ENCODE data around the gene DNAJC17. TPM values are rescaled to one million over a fixed set of nuclear protein-coding genes. Genes with fewer than 3 reads are reported as not detected.

The DNAJC17 gene
- total and polyA plus RNA-seq, 12 donors = 27.4 to 174 (median 42.6) TPM

DNA sequence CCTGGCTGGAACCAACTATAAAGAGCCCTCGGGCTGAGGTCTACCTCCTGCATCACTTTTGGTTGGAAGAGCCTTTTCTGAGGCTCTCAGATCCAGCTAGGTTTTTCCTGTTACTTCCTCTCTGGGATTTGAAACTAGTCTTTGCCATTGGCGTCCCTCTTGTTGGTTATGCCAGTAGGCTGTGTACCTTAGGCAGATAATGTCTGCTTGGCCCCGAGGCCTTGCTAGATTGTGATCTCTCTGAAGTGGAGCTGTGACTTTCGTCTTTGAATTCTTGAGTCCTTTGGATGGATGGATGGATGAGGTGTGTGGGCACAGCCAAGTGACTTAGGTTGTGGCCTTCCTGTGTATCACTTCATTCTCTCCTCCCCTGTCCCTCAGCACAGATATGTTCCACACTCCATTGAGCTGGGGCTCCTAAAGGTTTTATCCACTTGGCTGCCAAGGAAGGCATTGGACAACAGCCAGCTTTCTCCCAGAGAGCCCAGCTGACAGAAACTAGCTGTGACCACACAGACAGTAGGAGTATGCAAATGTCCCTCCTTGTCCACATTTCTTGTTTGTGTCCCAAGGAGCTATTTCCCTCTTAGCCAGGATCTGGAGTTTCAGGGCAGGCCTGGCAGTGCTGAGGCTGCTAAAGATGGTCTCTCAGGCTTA is 7.9 kb upstream of the DNAJC17 start:
- H3K4me3 ChIP-seq = no peak overlapping the region
- no peaks in the 10 kb centered on the region for H3K4me1 ChIP-seq (replicated peaks in 1 of 2)
- intact Hi-C loops (cut with DNase I) = no loop called here
- TF ChIP-seq POLR2A (IDR thresholded peaks at IDR 0.05) = no peak
- TF ChIP-seq, protein P1, sequence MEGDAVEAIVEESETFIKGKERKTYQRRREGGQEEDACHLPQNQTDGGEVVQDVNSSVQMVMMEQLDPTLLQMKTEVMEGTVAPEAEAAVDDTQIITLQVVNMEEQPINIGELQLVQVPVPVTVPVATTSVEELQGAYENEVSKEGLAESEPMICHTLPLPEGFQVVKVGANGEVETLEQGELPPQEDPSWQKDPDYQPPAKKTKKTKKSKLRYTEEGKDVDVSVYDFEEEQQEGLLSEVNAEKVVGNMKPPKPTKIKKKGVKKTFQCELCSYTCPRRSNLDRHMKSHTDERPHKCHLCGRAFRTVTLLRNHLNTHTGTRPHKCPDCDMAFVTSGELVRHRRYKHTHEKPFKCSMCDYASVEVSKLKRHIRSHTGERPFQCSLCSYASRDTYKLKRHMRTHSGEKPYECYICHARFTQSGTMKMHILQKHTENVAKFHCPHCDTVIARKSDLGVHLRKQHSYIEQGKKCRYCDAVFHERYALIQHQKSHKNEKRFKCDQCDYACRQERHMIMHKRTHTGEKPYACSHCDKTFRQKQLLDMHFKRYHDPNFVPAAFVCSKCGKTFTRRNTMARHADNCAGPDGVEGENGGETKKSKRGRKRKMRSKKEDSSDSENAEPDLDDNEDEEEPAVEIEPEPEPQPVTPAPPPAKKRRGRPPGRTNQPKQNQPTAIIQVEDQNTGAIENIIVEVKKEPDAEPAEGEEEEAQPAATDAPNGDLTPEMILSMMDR (IDR thresholded peaks at IDR 0.05) = no peak
- peak in 5 of 7 donors; percentile 43 to 67 (median 57) for DNase-seq
- 84 to 95% (median 93%) methylated on average over 4 of the region's 4 CpGs for WGBS, 4 donors
- no peaks in the 10 kb centered on the region for H3K27me3 ChIP-seq
- no peak overlapping the region for H3K27ac ChIP-seq
- peaks cover 0 to 21% of the 10 kb centered on the region in 2 donors for H3K36me3 ChIP-seq (replicated peaks in 1 of 2)
- no peaks in the 10 kb centered on the region for H3K9me3 ChIP-seq (replicated peaks in 1 of 3)

DNA sequence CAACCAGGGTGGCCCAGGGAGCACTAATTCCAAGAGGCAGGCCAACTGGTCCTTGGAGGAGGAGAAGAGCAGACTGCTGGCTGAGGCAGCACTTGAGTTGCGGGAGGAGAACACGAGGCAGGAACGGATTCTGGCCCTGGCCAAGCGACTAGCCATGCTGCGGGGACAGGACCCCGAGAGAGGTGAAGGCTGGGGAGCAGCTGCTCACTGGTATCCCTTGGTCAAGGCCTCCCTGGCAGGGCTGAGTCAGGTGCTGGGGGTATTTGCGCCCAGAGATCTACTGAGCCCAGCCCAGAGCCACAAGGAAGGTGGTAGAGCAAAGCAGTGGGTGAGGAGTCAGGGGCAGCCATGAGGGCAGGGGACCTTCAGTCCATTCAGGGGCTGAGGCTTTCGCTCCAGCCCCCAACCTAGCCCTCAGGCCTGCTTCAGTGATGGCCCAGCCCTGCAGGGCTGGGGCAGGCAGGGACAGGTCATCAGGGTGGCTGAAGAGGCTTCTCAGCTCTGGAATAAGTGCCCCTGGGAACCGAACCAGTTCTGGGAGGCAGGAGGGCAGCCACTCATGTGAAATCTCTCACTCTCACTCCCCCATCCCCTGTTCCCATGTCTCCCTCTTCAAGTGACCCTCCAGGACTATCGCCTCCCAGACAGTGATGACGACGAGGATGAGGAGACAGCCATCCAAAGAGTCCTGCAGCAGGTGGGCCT is 5.6 kb upstream of the DNAJC17 start:
- Histone ChIP-seq H3K36me3 (replicated peaks in 1 of 2) (peaks cover 0 to 21% of the 10 kb centered on the region in 2 donors), H3K9me3 (replicated peaks in 1 of 3) (no peaks in the 10 kb centered on the region), H3K27ac (no peak overlapping the region), H3K4me1 (replicated peaks in 1 of 2) (peaks cover 5 to 10% of the 10 kb centered on the region in 2 donors), H3K4me3 (no peak overlapping the region), H3K27me3 (no peaks in the 10 kb centered on the region)
- 93 to 95% (median 94%) methylated on average over 7 to 12 of the region's 12 CpGs for WGBS, 4 donors
- no peak for DNase-seq
- intact Hi-C loops (cut with DNase I) = no loop called here
- TF ChIP-seq, protein P1 (IDR thresholded peaks at IDR 0.05) = no peak
- no peak for TF ChIP-seq POLR2A (IDR thresholded peaks at IDR 0.05)

DNA sequence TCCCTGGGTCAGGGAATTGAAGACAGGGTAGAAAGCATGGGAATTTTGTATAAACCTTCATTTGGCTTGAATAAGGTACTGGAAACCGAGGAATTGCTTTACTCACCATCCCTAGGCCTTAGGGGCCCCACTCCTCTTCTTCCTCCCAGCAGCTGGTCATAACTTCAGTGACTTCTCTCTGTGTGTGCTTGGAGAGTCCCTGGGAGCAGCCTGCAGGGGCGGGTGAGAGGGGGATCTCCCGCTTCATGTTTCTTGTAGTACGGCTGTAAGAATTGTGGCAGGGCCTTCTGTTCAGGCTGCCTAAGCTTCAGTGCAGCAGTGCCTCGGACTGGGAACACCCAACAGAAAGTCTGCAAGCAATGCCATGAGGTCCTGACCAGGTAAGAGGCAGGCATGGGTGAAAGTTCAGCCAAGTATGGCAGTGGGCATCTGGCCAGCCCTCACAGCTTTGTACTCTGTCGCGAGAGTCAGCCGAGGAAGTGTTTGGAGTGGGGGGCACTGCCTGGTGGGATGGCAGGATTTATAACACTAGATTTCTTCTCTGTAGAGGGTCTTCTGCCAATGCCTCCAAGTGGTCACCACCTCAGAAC is 1.7 kb upstream of the DNAJC17 start:
- TF ChIP-seq, protein P1 (IDR thresholded peaks at IDR 0.05) = no peak
- no peak for TF ChIP-seq POLR2A (IDR thresholded peaks at IDR 0.05)
- H3K27ac ChIP-seq = no peak overlapping the region
- no peak for DNase-seq
- no peaks in the 10 kb centered on the region for H3K27me3 ChIP-seq
- no peak overlapping the region for H3K4me3 ChIP-seq
- H3K4me1 ChIP-seq (replicated peaks in 1 of 2) = peaks cover 11 to 25% of the 10 kb centered on the region in 2 donors
- H3K36me3 ChIP-seq (replicated peaks in 1 of 2) = peaks cover 0 to 21% of the 10 kb centered on the region in 2 donors
- intact Hi-C loops (cut with DNase I) = no loop called here
- no peaks in the 10 kb centered on the region for H3K9me3 ChIP-seq (replicated peaks in 1 of 3)
- WGBS, 4 donors = 78 to 86% (median 82%) methylated on average over 7 to 8 of the region's 8 CpGs

DNA sequence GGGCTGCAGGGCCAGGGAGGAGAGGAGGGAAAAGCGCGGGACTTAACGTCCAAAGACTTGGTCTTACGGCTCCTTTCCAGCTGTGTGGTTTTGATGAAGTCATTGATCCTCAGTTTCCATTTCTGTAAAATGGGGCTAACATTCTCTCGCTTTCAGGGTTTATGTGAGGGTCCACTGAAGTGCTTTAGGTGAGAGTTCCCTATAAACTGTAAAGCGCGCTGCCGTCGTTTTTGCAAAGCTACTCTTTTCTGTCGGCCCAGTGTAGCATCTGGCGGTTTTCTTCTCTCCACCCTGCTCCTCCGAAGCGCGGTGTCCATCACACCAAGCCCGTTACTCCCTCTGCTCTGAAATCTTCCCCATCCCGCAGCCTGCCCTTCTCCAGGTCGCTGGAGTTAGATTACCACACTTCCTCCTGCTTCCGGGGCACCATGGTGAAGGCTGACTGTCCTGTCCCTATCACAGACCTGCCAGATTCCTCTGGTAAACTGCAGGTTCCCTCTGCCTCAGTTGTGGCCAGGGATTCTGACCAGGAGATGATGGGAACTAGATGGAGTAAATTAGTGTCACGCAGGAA is 702 bp upstream of the DNAJC17 start:
- Histone ChIP-seq H3K36me3 (replicated peaks in 1 of 2) (peaks cover 0 to 12% of the 10 kb centered on the region in 2 donors), H3K4me1 (replicated peaks in 1 of 2) (peaks cover 11 to 25% of the 10 kb centered on the region in 2 donors), H3K27ac (peak overlapping the region in 1 of 5 donors; percentile 97), H3K9me3 (replicated peaks in 1 of 3) (no peaks in the 10 kb centered on the region), H3K4me3 (peak overlapping the region in 2 of 4 donors; percentile 93 to 94), H3K27me3 (no peaks in the 10 kb centered on the region)
- intact Hi-C loops (cut with DNase I) = no loop called here
- 10 to 59% (median 23%) methylated on average over 15 to 19 of the region's 19 CpGs for WGBS, 4 donors
- DNase-seq = peak in 2 of 7 donors; percentile 14 to 26
- TF ChIP-seq, protein P1 (IDR thresholded peaks at IDR 0.05) = no peak
- TF ChIP-seq POLR2A (IDR thresholded peaks at IDR 0.05) = no peak
